OCI-LY1 (cell line): ENCODE results near the gene CROCC.

Experiments used
- H2AFZ ChIP-seq: fragments of 200-600 bp; sonication (generic), shearing (Covaris generic); 2 replicates; pipeline ENCODE4 v1.6.0; 2014; ENCODE audit warnings: antibody characterized with exemption, mild to moderate bottlenecking, low read length
- H3F3A ChIP-seq: fragments of 200-600 bp; sonication (generic), shearing (Covaris generic); 2 replicates; pipeline ENCODE4 v1.6.0; 2014; ENCODE audit warnings: mild to moderate bottlenecking, antibody characterized with exemption, low read length, moderate library complexity; ENCODE audit not compliant: insufficient read depth
- H3K27ac ChIP-seq: fragments of 200-600 bp; sonication (generic); 2 replicates; pipeline ENCODE4 v1.5.1; 2014; ENCODE audit warnings: low read length, mixed run types, mild to moderate bottlenecking, low read depth; ENCODE audit not compliant: poor library complexity, severe bottlenecking
- H3K27me3 ChIP-seq: fragments of 200-600 bp; sonication (generic); 2 replicates; pipeline ENCODE4 v1.6.0; 2014; ENCODE audit warnings: antibody characterized with exemption, mild to moderate bottlenecking, low read length, moderate library complexity; ENCODE audit not compliant: insufficient read depth
- H3K36me3 ChIP-seq: fragments of 200-600 bp; sonication (generic); 2 replicates; pipeline ENCODE4 v1.6.1; 2014; ENCODE audit warnings: mild to moderate bottlenecking, antibody characterized with exemption, low read length, moderate library complexity, mixed read lengths; ENCODE audit not compliant: insufficient read depth
- H3K4me1 ChIP-seq: fragments of 200-600 bp; sonication (generic); 2 replicates; pipeline ENCODE4 v1.5.1; 2014; ENCODE audit warnings: mild to moderate bottlenecking, low read length, moderate library complexity; ENCODE audit not compliant: insufficient read depth, severe bottlenecking
- H3K4me2 ChIP-seq: fragments of 200-600 bp; sonication (generic), shearing (Covaris generic); 2 replicates; pipeline ENCODE4 v1.6.1; 2014; ENCODE audit warnings: low read length
- H3K4me3 ChIP-seq: fragments of 200-600 bp; sonication (generic); 2 replicates; pipeline ENCODE4 v1.5.1; 2014; ENCODE audit warnings: low read length, low read depth, mild to moderate bottlenecking, mixed read lengths; ENCODE audit not compliant: poor library complexity, severe bottlenecking
- H3K79me2 ChIP-seq: fragments of 200-600 bp; shearing (Covaris generic); 2 replicates; pipeline ENCODE4 v1.6.1; 2016; ENCODE audit warnings: mixed run types, low read length, mixed read lengths; ENCODE audit not compliant: insufficient read depth
- H3K9ac ChIP-seq: fragments of 200-600 bp; sonication (generic), shearing (Covaris generic); 2 replicates; pipeline ENCODE4 v1.6.1; 2014; ENCODE audit warnings: mild to moderate bottlenecking, low read length, mixed read lengths
- H3K9me2 ChIP-seq: fragments of 200-600 bp; sonication (generic), shearing (Covaris generic); 2 replicates; pipeline ENCODE4 v1.6.1; 2014; ENCODE audit warnings: low read depth, mild to moderate bottlenecking, low read length, mixed read lengths
- H3K9me3 ChIP-seq: fragments of 200-600 bp; shearing (Covaris generic); 2 replicates; pipeline ENCODE4 v1.6.1; 2014; ENCODE audit warnings: low read length, mixed read lengths
- H4K20me1 ChIP-seq: fragments of 200-600 bp; sonication (generic), shearing (Covaris generic); 2 replicates; pipeline ENCODE4 v1.6.0; 2016; ENCODE audit warnings: mild to moderate bottlenecking, low read length; ENCODE audit not compliant: insufficient read depth
- CTCF ChIP-seq: fragments of 200-600 bp; sonication (generic), shearing (Covaris generic); IDR thresholded peaks from 2 replicates; pipeline ENCODE4 v1.5.1; 2017; ENCODE audit warnings: mild to moderate bottlenecking, antibody characterized with exemption, low read length, moderate library complexity, mixed read lengths
- EZH2 ChIP-seq: fragments of 200-600 bp; sonication (generic), shearing (Covaris generic); IDR thresholded peaks from 2 replicates; pipeline ENCODE4 v1.8.0; 2017; ENCODE audit warnings: borderline replicate concordance, mixed run types, mild to moderate bottlenecking, antibody characterized with exemption, low read length, moderate library complexity, mixed read lengths

The CROCC gene

GRCh38 chr1:16924216-16924918, 2.6 kb downstream of the CROCC start:
- H3K36me3 ChIP-seq: no peaks in the 10 kb centered on the region
- no peaks in the 10 kb centered on the region for H3K9me3 ChIP-seq
- no peaks in the 10 kb centered on the region for H4K20me1 ChIP-seq
- peaks cover 6% of the 10 kb centered on the region for H3K4me1 ChIP-seq
- no peaks in the 10 kb centered on the region for H3K79me2 ChIP-seq
- H3K9ac ChIP-seq: no peak overlapping the region
- H3F3A ChIP-seq: no peaks in the 10 kb centered on the region
- no peak overlapping the region for H2AFZ ChIP-seq
- no peak overlapping the region for H3K27ac ChIP-seq
- H3K27me3 ChIP-seq: no peaks in the 10 kb centered on the region; the same call in 1 of the 2 replicates
- H3K4me2 ChIP-seq: no peak overlapping the region
- TF ChIP-seq CTCF: no peak
- no peak for TF ChIP-seq EZH2
- no peaks in the 10 kb centered on the region for H3K9me2 ChIP-seq
- no peak overlapping the region for H3K4me3 ChIP-seq

GRCh38 chr1:16924919-16925477, 3.3 kb downstream of the CROCC start:
- no peaks in the 10 kb centered on the region for H3K9me2 ChIP-seq
- no peaks in the 10 kb centered on the region for H3K9me3 ChIP-seq
- H4K20me1 ChIP-seq: no peaks in the 10 kb centered on the region
- H3K27ac ChIP-seq: no peak overlapping the region
- TF ChIP-seq EZH2 (no peak), CTCF (no peak)
- no peak overlapping the region for H3K9ac ChIP-seq
- no peak overlapping the region for H3K4me2 ChIP-seq
- H3K4me1 ChIP-seq: peaks cover 6% of the 10 kb centered on the region
- H3K4me3 ChIP-seq: no peak overlapping the region
- no peaks in the 10 kb centered on the region; the same call in 1 of the 2 replicates for H3K27me3 ChIP-seq
- no peaks in the 10 kb centered on the region for H3K79me2 ChIP-seq
- H3F3A ChIP-seq: no peaks in the 10 kb centered on the region
- H3K36me3 ChIP-seq: no peaks in the 10 kb centered on the region
- H2AFZ ChIP-seq: no peak overlapping the region

- Histone ChIP-seq H3K4me3 (no peak overlapping the region), H3K4me2 (no peak overlapping the region), H4K20me1 (no peaks in the 10 kb centered on the region), H3K27me3 (no peaks in the 10 kb centered on the region; the same call in 1 of the 2 replicates), H3K36me3 (no peaks in the 10 kb centered on the region), H3K9me2 (no peaks in the 10 kb centered on the region), H3F3A (no peaks in the 10 kb centered on the region), H3K27ac (no peak overlapping the region), H2AFZ (no peak overlapping the region), H3K4me1 (peaks cover 6% of the 10 kb centered on the region), H3K9ac (no peak overlapping the region), H3K79me2 (no peaks in the 10 kb centered on the region), H3K9me3 (no peaks in the 10 kb centered on the region)
- TF ChIP-seq CTCF (no peak), EZH2 (no peak)
Measured at GRCh38 chr1:16925635-16926490, 4.1 kb downstream of the CROCC start.
